ENCODE results near the gene SNX14.
"Not testable (repeated sequence)": the region's sequence is repeated elsewhere in the genome, so short reads cannot be mapped to it uniquely, and the experiment has no call there.

The SNX14 gene, protein sequence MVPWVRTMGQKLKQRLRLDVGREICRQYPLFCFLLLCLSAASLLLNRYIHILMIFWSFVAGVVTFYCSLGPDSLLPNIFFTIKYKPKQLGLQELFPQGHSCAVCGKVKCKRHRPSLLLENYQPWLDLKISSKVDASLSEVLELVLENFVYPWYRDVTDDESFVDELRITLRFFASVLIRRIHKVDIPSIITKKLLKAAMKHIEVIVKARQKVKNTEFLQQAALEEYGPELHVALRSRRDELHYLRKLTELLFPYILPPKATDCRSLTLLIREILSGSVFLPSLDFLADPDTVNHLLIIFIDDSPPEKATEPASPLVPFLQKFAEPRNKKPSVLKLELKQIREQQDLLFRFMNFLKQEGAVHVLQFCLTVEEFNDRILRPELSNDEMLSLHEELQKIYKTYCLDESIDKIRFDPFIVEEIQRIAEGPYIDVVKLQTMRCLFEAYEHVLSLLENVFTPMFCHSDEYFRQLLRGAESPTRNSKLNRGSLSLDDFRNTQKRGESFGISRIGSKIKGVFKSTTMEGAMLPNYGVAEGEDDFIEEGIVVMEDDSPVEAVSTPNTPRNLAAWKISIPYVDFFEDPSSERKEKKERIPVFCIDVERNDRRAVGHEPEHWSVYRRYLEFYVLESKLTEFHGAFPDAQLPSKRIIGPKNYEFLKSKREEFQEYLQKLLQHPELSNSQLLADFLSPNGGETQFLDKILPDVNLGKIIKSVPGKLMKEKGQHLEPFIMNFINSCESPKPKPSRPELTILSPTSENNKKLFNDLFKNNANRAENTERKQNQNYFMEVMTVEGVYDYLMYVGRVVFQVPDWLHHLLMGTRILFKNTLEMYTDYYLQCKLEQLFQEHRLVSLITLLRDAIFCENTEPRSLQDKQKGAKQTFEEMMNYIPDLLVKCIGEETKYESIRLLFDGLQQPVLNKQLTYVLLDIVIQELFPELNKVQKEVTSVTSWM

DNA sequence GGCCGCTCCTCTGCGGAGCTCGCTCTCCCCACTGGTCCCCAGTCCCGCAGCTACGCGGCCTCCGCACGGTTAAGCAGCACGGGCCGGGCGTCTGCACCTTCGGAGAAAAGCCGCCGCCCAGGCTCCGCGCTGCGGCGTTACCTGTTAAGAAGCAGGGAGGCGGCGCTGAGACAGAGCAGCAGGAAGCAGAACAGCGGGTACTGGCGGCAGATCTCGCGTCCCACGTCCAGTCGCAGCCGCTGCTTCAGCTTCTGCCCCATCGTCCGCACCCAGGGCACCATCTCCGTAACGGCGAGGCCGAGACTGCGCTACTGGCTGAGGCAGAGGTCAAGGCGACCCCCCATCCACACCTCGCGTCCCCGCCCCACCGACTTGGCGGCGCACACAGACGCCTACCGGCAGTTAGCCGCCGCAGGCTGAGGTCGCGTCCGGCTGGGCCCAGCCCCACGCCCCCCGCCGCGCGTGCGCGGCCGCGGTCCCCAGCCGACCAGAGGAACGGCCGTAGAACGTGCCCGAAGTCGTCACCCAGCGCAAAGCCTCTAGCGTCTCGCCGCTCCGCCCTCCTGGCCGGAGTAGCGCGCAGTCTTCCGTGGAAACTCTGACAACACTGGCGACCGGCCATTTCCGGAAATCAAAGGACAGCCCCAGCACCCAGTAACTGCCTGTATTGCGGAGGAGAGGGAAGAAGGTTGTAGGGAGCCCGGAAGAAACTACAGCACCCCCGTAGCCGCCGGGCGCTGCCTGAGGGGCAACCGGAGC, at the start of gene SNX14:
Gene SNX14 (minus strand): TSS at position 421 of the 759 bp plus-strand sequence. CDS start 140 bp downstream, at position 281.
- peak; percentile 65 to 72 for DNase-seq

DNA sequence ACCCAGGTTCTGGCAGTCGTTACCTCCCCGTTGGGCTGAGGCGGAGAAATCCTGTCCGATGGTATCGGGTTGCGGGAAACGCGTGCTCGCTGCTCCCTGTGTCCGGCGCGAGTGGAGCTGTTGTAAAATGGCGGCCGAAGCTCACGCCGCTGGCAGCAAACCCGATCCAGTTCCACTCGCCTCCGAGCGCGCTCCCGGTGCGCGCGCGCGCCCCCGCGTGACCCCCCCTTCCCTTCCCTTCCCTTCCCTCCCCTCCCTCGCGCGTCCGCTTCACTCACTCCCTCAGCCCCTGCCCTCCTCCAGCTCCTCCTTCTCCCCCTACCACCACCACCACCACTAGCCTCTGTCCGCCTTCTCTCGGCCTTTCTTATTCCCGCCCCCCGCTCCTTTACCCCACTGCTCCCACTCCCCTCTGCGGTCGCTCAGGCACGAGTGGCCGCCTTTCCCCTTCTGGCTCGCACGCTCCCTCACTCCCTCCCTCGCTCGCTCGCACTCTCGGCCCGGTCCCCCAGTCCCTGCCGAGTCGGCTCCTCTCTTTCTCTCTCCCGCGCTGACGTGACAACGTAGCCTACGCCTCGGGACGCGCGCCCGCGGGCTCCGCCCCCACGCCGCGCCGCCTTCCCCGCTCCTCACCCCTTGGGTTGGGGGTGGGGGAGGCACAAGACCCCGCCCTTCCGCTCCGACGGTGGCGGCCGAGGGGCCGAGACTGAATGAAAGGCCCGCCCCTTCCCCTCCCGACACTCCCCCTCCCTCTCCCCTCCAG, 49.3 kb upstream of the SNX14 start, which contains the start of gene SYNCRIP:
Gene SYNCRIP (minus strand): TSS at position 113 of the 763 bp plus-strand sequence. CDS start 1,447 bp downstream, outside the sequence.
- DNase-seq = peak; percentile 90 to 93

DNA sequence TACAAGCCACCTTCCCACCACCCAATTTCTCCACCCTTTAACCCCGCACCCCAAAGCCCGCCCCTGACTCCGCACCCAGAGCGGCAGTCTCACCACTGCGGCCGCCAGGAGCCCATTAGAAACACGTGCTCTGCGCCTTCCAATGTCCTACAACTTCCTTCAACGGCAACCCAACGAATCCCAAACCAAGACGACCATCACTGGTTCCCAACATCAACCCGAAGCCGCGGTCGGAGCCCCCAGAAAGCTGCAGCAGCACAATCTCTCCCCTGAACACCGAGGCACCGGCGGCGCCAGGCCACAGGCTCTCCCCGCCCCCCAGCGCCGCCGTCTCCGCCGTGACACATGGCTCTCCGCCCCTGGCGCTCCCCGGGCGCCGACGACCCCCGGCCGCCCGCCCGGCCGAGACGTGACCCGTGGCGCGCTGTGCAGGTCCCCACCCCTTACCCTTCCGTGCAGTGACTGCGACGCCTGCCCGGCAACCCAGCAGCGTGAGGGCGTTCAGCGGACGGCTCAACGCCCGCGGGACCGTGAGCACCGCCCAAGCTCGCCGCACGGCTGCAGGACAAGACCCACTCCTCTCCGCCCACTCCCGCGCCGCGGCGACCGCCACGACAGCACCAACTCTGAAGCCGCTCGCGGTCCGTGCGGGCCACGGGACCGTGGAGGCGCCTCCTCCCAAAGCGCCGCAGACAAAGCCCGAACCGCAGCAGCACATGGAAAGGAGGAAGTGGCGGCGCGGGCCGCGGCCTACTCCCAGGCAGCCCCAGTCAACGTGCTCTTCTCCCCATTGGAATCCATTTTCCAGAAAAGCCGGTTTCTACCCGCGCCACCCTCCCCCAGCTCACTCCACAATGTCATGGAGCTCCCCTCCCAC, 48.5 kb upstream of the SNX14 start:
- no peak for DNase-seq

DNA sequence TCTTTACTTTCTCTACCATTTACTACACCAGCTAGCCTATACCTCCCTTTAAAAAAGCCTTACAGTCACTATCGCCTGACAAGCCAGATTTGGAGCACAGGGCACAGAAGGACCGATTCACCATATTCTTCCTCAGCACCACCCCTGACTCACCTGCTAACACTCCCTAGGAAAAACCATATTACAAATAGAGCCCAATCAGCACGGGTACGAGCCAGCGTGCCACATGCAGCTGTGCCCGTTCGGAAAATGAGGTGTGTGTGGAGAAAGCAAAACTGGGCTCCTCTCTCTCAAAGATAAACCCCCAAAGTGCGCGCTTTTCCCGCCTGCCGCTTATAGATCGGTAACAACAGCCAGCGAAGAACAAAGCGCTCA, 47.9 kb upstream of the SNX14 start:
- no peak for DNase-seq

DNA sequence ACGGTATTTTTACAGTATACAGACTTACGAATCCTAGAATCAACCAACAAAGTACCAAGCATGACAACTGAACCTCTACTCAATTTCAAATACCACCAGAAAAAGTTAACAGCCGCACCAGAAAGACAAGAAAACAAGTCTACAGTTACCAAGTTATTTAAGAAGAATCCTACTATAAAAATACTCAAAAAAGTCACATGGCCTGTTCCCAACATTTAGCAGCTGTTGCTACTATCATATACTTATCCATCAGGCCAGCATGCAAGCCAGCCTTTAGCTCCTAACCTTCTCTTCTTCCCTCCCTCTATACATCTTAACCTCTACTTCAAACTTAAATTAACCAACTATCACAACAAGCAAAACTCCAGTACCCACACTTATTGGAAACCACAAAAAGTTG, 47.2 kb upstream of the SNX14 start:
- DNase-seq = no peak

DNA sequence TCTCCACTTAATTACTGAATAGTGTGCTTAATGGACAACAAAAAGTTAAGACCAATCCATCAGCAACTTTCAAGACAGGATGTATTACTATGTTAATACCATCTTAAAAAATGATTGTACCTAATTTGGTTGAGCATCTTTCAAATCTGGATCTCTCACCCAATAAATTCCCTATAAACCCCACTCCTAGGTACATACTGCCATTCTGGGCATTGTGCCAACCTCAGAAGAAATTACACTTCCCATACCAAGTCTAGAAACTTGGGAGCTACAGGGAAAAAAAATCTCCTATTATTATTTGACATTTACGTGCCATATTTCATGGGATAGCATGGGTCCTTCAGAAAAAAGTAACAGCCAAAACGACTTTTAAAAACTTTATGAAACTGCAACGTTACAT, 43.9 kb upstream of the SNX14 start:
- no peak for DNase-seq

DNA sequence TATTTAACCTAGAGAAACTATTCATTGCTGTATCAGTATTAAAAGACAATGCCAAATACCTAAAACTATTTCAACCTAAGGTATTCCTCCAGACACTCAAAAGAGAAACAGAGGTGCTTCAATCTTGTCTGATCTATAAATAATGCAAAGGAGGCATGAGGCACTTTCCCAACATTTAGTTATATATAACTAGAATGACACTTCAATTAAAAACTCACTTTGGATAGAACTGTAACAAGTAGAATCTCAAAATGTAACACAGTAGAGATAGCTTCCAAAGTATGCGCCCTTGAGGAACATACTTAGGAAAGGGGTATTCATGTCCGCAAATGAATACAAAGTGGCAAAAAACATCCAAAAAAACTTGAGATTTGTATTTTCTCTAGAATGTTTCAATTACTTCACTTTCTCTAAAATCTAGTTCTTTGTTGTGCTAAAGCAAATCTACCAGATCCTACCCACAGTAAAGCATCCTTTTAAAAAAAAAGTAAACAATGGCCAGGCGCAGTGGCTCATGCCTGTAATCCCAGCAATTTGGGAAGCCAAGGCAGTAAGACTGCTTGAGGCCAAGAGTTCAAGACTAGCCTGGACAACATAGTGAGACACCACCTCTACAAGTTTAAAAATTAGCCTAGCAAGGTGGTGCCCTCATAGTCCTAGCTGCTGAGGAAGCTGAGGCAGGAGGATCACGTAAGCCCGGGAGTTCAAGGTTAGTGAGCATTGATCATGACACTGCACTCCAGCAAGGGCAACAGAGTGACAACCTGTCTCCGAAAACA, 38.7 kb upstream of the SNX14 start:
- DNase-seq = no peak

DNA sequence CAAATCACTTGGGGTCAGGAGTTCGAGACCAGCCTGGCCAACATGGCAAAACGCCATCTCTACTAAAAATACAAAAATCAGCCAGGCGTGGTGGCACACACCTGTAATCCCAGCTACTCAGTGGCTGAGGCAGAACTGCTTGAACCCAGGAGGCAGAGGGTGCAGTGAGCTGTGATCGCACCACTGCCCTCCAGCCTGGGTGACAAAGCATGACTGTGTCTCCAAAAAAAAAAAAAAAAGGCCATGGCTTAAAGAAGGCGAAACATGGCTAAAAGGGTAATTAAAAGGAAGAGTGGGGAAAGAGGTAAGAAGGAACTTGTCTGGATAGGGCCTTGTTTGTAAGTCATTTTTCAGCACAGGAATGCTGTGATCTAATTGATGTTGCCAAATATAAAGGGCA, 37.5 kb upstream of the SNX14 start:
- DNase-seq = not testable (repeated sequence)

DNA sequence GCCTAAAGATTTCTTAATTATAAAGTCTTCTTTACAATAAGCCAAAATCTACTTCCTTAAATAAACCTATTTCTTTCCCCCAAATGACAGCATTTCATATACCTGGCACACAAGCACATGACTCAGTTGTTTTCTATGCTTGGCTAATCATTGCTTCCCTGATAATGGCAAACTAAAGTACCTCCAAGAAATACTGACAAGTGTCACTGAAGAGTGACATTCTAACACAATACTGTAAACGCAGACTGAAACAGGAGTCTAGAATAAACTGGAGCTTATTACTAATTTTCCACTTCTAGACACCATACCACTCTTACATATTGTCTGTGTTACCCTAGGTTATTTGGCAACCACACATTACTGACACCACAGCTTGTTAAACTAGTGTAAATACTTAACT, 34.7 kb upstream of the SNX14 start:
- no peak for DNase-seq

DNA sequence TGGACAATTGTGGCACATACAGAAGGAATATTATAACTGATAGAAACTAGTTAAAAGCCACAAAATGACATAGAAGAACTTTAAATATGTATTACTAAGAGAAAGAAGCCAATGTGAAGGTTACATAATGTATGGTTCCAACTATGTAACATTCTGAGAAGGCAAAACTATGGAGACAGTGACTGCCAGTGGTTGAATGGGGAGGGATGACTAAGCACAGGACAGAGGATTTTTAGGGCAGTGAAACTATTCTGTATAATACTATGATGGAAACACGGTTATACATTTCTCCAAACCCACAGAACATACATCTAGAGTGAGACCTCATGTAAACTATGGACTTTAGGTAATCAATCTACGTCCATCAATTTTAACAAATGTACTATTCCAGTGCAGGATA, 26.6 kb upstream of the SNX14 start:
- no peak for DNase-seq

DNA sequence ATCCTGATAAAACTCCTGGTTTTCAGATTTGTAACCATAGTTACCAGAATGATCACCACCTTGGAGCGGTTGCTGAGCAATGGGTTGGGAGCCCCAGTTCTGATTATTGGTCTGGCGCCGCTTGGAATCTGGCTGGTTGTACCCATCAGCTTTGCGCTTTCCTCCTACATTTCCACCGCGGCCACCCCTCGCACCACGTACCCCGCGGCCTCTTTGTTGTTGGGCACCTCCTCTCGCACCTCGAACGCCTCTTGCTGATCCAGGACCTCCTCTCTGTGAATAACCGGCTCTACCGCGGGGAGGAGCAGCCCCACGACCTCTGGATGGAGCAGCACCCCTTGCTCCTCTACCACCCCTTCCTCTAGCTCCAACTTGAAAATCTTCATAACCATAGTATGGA, 21.1 kb upstream of the SNX14 start:
- no peak for DNase-seq

DNA sequence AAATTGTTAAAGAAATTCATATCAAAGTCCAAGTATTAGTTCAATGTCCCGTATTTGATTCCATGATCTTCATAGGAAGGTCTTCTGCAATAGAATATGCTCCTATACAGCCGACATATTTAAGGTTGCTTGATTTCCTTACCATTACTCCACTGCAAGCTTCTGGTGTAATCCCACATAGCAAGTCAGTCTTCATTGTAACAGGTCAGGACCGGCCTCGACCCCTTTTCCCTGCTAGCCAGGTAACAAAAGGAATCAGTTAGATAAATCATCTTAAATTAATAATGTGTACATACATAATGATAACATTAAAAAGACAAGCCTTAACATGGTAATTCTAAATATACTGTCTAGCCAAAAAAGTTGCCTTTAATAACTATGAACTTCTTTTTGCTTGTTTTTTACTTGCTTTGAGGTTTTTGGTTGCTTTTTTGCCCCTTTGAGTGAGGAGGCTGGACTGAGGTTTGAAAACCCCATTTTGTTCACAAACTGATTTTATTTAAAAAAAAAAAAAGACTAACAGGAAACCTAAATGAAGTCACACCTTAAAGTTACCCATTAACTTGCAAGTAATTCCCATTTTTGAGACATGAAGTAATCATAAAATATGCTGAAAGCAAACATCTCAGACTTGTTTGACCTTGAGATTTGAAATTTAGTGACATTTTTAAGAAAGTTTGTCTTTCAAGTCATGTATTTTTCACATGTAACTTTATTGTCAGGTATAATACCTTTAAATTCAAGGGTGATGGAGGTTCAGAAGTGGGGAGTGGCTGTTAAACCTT, 19.2 kb upstream of the SNX14 start:
- no peak for DNase-seq

DNA sequence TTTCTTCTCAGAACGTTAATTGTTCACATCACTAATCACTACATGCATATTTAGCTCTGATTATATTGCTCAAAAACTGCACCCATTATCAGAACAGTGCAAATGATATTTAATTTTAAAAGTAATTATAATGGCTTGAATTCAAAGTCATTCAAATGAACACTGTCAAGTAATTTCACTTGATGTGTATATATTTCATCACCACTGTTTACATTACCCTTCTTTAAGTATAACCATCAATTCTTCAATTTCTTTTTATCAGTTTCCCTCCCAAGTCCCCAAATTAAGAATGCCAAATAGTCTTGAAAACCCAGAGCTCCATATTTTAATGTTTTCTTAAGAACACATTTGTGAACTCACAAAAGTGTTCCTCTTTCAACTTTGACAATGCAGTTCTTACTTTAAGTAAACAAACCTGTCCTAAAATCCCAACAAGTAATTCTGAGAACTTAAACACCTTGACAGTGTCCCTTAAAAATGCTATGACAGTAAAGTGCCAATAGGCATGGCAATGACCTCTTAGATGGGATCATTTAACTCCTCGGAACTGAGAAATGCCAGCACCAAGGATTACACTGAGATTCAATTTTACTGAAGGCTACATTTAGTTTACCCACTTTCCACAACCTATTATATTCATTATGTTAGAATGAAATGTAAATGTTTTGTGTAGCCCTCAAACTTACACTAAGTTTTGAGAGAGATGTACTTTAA, 16.7 kb upstream of the SNX14 start:
- no peak for DNase-seq

DNA sequence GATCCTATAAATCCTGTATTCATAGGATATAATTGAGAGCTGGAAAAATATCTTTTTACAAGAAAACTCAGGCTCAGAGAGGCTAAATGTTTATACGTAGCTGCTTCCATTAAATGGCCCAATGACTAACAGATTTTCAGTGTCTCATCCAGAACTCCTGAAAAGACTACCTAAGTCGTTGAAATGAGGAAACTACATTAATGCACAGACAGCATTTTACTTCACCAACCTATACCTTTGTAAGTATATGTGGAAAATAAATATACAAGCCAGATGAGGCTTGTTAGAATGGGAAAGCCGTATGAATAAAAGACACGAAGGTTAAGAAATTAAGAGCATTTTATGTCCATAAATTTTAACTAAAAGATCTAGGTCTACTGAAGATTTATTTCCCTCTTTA, 8.4 kb upstream of the SNX14 start:
- DNase-seq = no peak

DNA sequence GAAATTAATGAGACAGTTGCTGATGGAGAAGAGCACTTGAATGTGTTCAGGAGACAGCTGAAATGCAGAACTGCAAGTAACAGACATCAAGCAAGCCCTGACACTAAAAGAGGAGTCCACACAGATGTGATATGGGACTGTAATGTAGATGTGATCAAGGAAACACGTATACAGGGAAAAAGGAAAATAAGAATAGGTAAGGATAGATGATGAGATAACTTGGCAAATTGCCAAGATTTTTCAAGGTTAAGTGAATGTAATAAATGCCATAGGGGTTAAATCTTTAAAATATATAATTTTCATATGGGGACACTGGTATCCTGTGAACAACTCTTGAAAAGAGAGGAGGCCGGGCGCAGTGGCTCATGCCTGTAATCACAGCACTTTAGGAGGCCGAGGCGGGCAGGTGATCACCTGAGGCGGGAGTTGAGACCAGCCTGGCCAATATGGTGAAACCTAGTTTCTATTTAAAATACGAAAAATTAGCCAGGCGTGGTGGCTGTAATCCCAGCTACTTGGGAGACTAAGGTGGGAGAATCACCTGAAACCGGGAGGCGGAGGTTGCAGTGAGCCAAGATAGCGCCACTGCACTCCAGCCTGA, 7.2 kb upstream of the SNX14 start:
- no peak for DNase-seq

DNA sequence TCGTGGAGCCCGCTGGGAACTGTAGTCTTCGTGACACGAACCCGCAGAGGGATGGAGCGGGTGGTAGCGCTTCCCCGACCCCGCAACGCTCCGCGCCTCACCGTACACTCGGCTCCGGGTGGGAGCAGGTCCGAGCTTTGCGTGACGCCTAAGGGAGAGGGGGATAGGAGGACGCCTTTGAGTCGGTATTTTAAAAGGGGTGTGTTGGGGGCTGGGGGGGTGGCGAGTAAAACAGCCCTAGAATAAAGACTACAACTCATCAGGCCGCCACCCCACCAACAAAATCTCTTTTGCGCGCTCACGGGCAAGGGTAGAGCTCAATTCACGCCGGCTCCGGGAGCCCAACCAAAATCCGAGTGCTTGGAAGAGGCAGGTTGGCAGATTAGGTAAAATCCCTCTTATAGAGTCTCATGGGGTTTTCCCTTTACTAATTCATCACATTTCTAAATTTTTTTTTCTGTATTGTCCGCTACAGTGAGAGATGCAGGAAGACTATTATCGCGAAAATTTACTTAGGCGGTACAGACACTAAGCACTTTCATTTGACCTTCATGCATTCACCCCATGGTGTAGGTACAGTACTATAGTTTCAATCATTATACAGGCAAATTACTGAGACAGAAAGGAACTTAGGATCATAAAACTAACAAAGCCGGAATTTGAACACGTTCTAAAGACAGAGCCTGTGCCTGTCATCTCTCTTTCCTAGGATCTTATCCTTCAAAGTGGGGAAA, 706 bp upstream of the SNX14 start:
- DNase-seq = no peak

DNA sequence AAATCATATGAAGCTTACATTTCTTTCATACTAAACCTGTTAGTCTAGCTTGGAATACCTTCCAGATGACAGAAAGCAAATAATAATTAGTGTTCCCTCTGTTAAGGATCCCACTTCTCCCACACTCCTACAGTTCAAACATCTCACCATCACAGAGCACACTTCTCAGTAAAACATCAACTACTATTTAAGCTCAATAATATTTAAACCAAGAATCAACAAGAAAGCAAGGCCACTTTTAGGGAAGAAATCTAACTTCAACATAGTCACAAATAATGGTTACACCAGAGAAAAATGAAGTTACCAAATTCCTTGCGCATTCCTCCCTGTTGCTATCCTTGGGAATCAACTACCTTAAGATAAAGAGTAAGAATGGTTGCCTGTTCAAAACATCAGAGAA, 1.6 kb downstream of the SNX14 start:
- DNase-seq = no peak

DNA sequence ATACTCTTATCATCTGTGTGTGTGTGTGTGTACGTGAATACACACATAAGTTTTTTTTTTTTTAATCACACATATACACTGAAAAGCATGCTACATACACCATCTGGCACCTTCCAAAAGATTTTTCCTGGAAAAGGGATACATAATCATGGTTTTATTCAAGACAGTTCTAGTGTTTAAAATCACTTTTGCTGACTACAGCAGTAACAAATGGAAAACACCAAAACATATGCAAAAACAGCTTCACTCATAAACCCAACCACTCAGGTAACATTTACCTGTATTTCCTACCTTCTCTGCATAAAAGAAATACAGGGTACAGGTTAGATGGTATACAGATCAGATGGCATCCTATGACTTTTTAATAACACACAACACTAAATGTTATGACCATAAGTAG, 2.5 kb downstream of the SNX14 start:
- no peak for DNase-seq
